ENCODE results near the gene TMEM214. TPM values are rescaled to one million over a fixed set of nuclear protein-coding genes. Genes with fewer than 3 reads are reported as not detected.

The TMEM214 gene
- total and polyA plus RNA-seq, 2 experiments from 2014 or later = 50.4 to 75.9 TPM

GRCh38 chr2:27003007-27003406 lies 29.8 kb upstream of the TMEM214 start:
- Histone ChIP-seq H3K9me3 (ENCODE audit: low read depth) (no peaks in the 10 kb centered on the region), H3K4me2 (no peak overlapping the region), H3K9me2 (replicated peaks; ENCODE audit: insufficient read depth) (no peaks in the 10 kb centered on the region), H2AFZ (no peak overlapping the region), H3K27me3 (no peaks in the 10 kb centered on the region), H4K20me1 (ENCODE audit: insufficient read depth, poor library complexity, severe bottlenecking) (no peaks in the 10 kb centered on the region), H3K79me2 (no peaks in the 10 kb centered on the region), H3K4me1 (ENCODE audit: insufficient read depth) (peaks cover 15% of the 10 kb centered on the region), H3K4me3 (no peak overlapping the region), H3K36me3 (replicated peaks; ENCODE audit: insufficient read depth, low read depth) (no peaks in the 10 kb centered on the region), H3K27ac (no peak overlapping the region)
- DNase-seq (ENCODE audit: low spot score) = no peak
- TF ChIP-seq EZH2 (IDR thresholded peaks at IDR 0.05; ENCODE audit: borderline replicate concordance) (no peak), EZH2phosphoT487 (IDR thresholded peaks at IDR 0.05; ENCODE audit: low read depth, severe bottlenecking, unreplicated experiment) (no peak), CTCF (IDR thresholded peaks at IDR 0.05; ENCODE audit: poor library complexity) (no peak)
- 92% methylated on average over 4 of the region's 4 CpGs for WGBS (ENCODE audit: low lambda C conversion rate, missing lambda C conversion rate)

- no peak overlapping the region for H3K27ac ChIP-seq
- no peaks in the 10 kb centered on the region for H3K79me2 ChIP-seq
- H2AFZ ChIP-seq = no peak overlapping the region
- WGBS (ENCODE audit: low lambda C conversion rate, missing lambda C conversion rate) = 82% methylated on average over 9 of the region's 9 CpGs
- peaks cover 17% of the 10 kb centered on the region for H3K4me1 ChIP-seq (ENCODE audit: insufficient read depth)
- H3K36me3 ChIP-seq (replicated peaks; ENCODE audit: insufficient read depth, low read depth) = no peaks in the 10 kb centered on the region
- H4K20me1 ChIP-seq (ENCODE audit: insufficient read depth, poor library complexity, severe bottlenecking) = no peaks in the 10 kb centered on the region
- no peaks in the 10 kb centered on the region for H3K9me3 ChIP-seq (ENCODE audit: low read depth)
- no peaks in the 10 kb centered on the region for H3K27me3 ChIP-seq
- H3K4me2 ChIP-seq = no peak overlapping the region
- H3K9me2 ChIP-seq (replicated peaks; ENCODE audit: insufficient read depth) = no peaks in the 10 kb centered on the region
- no peak for DNase-seq (ENCODE audit: low spot score)
- no peak for TF ChIP-seq CTCF (IDR thresholded peaks at IDR 0.05; ENCODE audit: poor library complexity)
- H3K4me3 ChIP-seq = no peak overlapping the region
Measured at GRCh38 chr2:27003857-27004256, 28.9 kb upstream of the TMEM214 start.

- Histone ChIP-seq H3K9me3 (ENCODE audit: low read depth) (no peaks in the 10 kb centered on the region), H4K20me1 (ENCODE audit: insufficient read depth, poor library complexity, severe bottlenecking) (no peaks in the 10 kb centered on the region), H3K9me2 (replicated peaks; ENCODE audit: insufficient read depth) (no peaks in the 10 kb centered on the region), H3K4me2 (peak overlapping the region; percentile 58), H3K4me3 (no peak overlapping the region), H2AFZ (no peak overlapping the region), H3K27me3 (no peaks in the 10 kb centered on the region), H3K27ac (peak overlapping the region; percentile 2), H3K79me2 (peaks cover 3% of the 10 kb centered on the region), H3K4me1 (ENCODE audit: insufficient read depth) (peaks cover 21% of the 10 kb centered on the region), H3K36me3 (replicated peaks; ENCODE audit: insufficient read depth, low read depth) (no peaks in the 10 kb centered on the region)
- DNase-seq (ENCODE audit: low spot score) = no peak
- 42% methylated on average over 6 of the region's 6 CpGs for WGBS (ENCODE audit: low lambda C conversion rate, missing lambda C conversion rate)
- no peak for TF ChIP-seq CTCF (IDR thresholded peaks at IDR 0.05; ENCODE audit: poor library complexity)
- TF ChIP-seq EZH2 (IDR thresholded peaks at IDR 0.05; ENCODE audit: borderline replicate concordance) = no peak
- no peak for TF ChIP-seq EZH2phosphoT487 (IDR thresholded peaks at IDR 0.05; ENCODE audit: low read depth, severe bottlenecking, unreplicated experiment)
Measured at GRCh38 chr2:27006602-27007415, 26.0 kb upstream of the TMEM214 start.
